ENCODE data around the gene PLCB1.

- TF ChIP-seq CTCF (conservative IDR thresholded peaks at IDR 0.05; ENCODE audit: low read depth, low read length), result no peak
- TF ChIP-seq SMC3 (IDR thresholded peaks at IDR 0.05; ENCODE audit: low read depth, low read length), result no peak
- TF ChIP-seq CEBPB (IDR thresholded peaks at IDR 0.05; ENCODE audit: low read depth, low read length), result no peak
- no peak for TF ChIP-seq MXI1 (IDR thresholded peaks at IDR 0.05; ENCODE audit: borderline replicate concordance, low read depth, low read length)
Observed at GRCh38 chr20:8170921-8171320, 38.9 kb downstream of the PLCB1 start.
